K562 (cell line): ENCODE results near the gene CRY2. TPM values are rescaled to one million over a fixed set of nuclear protein-coding genes. Genes with fewer than 3 reads are reported as not detected.
A peak's percentile ranks its signal among the peaks of the same experiment; 100 is the strongest.

Source experiments
- ARID4B ChIP-seq: sonication (generic); formaldehyde crosslinking; IDR thresholded peaks from 2 replicates; pipeline ENCODE4 v1.8.0; 2022; ENCODE audit warnings: mild to moderate bottlenecking, missing genetic modification reagents
- ATF7 ChIP-seq: fragments of 450-650 bp; IDR thresholded peaks from 2 replicates; pipeline ENCODE4 v1.7.1; 2014; ENCODE audit warnings: mild to moderate bottlenecking, moderate library complexity
- BHLHE40 ChIP-seq: IDR thresholded peaks from 2 replicates; pipeline ENCODE4 v1.6.1; 2011; ENCODE audit warnings: low read length, improper control_type of control experiment
- BMI1 ChIP-seq: fragments of 150-350 bp; IDR thresholded peaks from 2 replicates; pipeline ENCODE4 v1.6.1; 2014; ENCODE audit warnings: low read length
- BRD9 ChIP-seq: fragments of 450-650 bp; IDR thresholded peaks from 2 replicates; pipeline ENCODE4 v1.6.1; 2018; ENCODE audit warnings: low read depth; ENCODE audit not compliant: partially characterized antibody
- CC2D1A ChIP-seq: fragments of 450-650 bp; IDR thresholded peaks from 2 replicates; pipeline ENCODE4 v1.6.1; 2017; ENCODE audit warnings: mild to moderate bottlenecking
- CHCHD3 ChIP-seq: fragments of 250-450 bp; sonication (Bioruptor Pico); IDR thresholded peaks from 2 replicates; pipeline ENCODE4 v2.1.2; 2022; ENCODE audit warnings: mild to moderate bottlenecking
- FOS ChIP-seq: IDR thresholded peaks from 3 replicates; pipeline ENCODE4 v1.6.1; 2011; ENCODE audit not compliant: insufficient read length; ENCODE audit errors: extremely low read depth
- HNRNPUL1 ChIP-seq: fragments of 200-400 bp; formaldehyde crosslinking; IDR thresholded peaks from 2 replicates; pipeline ENCODE4 v1.6.1; 2017; ENCODE audit warnings: low read length
- MEF2A ChIP-seq: IDR thresholded peaks from 2 replicates; pipeline ENCODE4 v1.6.1; 2011; ENCODE audit warnings: low read depth, mild to moderate bottlenecking, low read length, moderate library complexity; ENCODE audit not compliant: control insufficient read depth
- MEF2D ChIP-seq: conservative IDR thresholded peaks from 2 replicates; pipeline ENCODE4 v1.6.1; 2016; ENCODE audit warnings: low read depth, missing genetic modification characterization, missing compliant biosample characterization
- NR2C2 ChIP-seq, 2 experiments: fragments of 200-800 bp in 1 of 2; sonication (Bioruptor generic) in 1 of 2; sonication (generic) in 1 of 2; formaldehyde crosslinking in 1 of 2; IDR thresholded peaks; 2 replicates each; pipeline versions ENCODE4 v1.6.1 to v1.8.0; 2016 to 2022; ENCODE audit warnings: mild to moderate bottlenecking in 1 of 2, missing compliant biosample characterization in 1 of 2, missing genetic modification characterization in 1 of 2, missing genetic modification reagents in 1 of 2
- PYGO2 ChIP-seq: fragments of 450-650 bp; IDR thresholded peaks from 2 replicates; pipeline ENCODE4 v1.6.1; 2016; ENCODE audit warnings: mild to moderate bottlenecking, missing genetic modification characterization, moderate library complexity, missing compliant biosample characterization
- SAP30 ChIP-seq: fragments of 200-600 bp; sonication (generic); IDR thresholded peaks from 2 replicates; pipeline ENCODE4 v1.6.1; 2012; ENCODE audit warnings: borderline replicate concordance, low read depth, mild to moderate bottlenecking, moderate library complexity, low read length, control low read depth, inconsistent platforms; ENCODE audit not compliant: insufficient read depth, poor library complexity, severe bottlenecking
- SIN3A ChIP-seq, 2 experiments: fragments of 150-350 bp in 1 of 2; IDR thresholded peaks; 2 replicates each; pipeline ENCODE4 v1.6.1; 2011 to 2016; ENCODE audit warnings: borderline replicate concordance in 2 of 2, low read depth in 2 of 2, low read length in 2 of 2, mild to moderate bottlenecking in 2 of 2, moderate library complexity in 2 of 2; ENCODE audit not compliant: control insufficient read depth in 1 of 2
- SMARCA5 ChIP-seq: fragments of 450-650 bp; IDR thresholded peaks from 2 replicates; pipeline ENCODE4 v1.6.1; 2016
- SREBF1 ChIP-seq: fragments of 150-350 bp; IDR thresholded peaks from 2 replicates; pipeline ENCODE4 v1.6.1; 2014; ENCODE audit warnings: antibody characterized with exemption, low read depth, low read length, borderline replicate concordance
- TEAD1 ChIP-seq, 2 experiments: fragments of 450-650 bp in 1 of 2; sonication (generic) in 1 of 2; formaldehyde crosslinking; IDR thresholded peaks; 2 replicates each; pipeline versions ENCODE4 v1.4.0 to v1.8.0; 2020 to 2022; ENCODE audit warnings: mild to moderate bottlenecking in 2 of 2, missing genetic modification reagents in 1 of 2
- ZNF263 ChIP-seq: sonication (generic); formaldehyde crosslinking; IDR thresholded peaks from 2 replicates; pipeline ENCODE4 v1.8.0; 2022; ENCODE audit warnings: mild to moderate bottlenecking, missing genetic modification reagents, borderline replicate concordance
- ZNF561 ChIP-seq: fragments of 450-650 bp; formaldehyde crosslinking; conservative IDR thresholded peaks from 2 replicates; pipeline ENCODE4 v1.4.0; 2020; ENCODE audit warnings: mild to moderate bottlenecking, moderate library complexity
- polyA plus RNA-seq, 8 experiments: library from polyadenylated mRNA; depleted of rRNA in 4 of 8; stranded (reverse) in 5 of 8; unstranded in 3 of 8; fragments of >200 nt; fragmentation: Nextera tagmentation in 2 of 8; fragmentation: Illumina TruSeq in 1 of 8; extraction: Ambion mirVana in 2 of 8; extraction: Trizol in 1 of 8; gene quantifications; 2 replicates each; pipeline versions ENCODE4 v1.2.1 to v1.2.3, GENCODE V29; 2011 to 2014; ENCODE audit warnings: inconsistent platforms in 1 of 8, missing spikeins in 1 of 8
- total RNA-seq, 7 experiments: library from RNA; depleted of rRNA in 6 of 7; stranded (reverse); fragments of >200 nt in 6 of 7; fragmentation: Illumina TruSeq in 2 of 7; extraction: Trizol in 2 of 7; gene quantifications; 2 replicates each; pipeline versions ENCODE4 v1.2.1 to v1.2.3, GENCODE V29; 2011 to 2021; ENCODE audit warnings: low replicate concordance in 1 of 7
- TF ChIP-seq, protein P1 (sequence below): fragments of 450-650 bp; IDR thresholded peaks from 2 replicates; pipeline ENCODE4 v1.7.0; 2016; ENCODE audit warnings: borderline replicate concordance

CRY2 gene
- total and polyA plus RNA-seq, 9 of the 15 experiments (the other 6 are each of a cell fraction or from before 2014, with no cell fraction given): 2.3 to 23.9 (median 14.8) TPM

GRCh38 chr11:45899448-45900174 is 52.3 kb downstream of the CRY2 start (continued):
- TF ChIP-seq SIN3A (IDR thresholded peaks at IDR 0.05; ENCODE audit: borderline replicate concordance in 2 of 2, control insufficient read depth in 1 of 2, low read depth in 2 of 2, low read length in 2 of 2) (no peak), ATF7 (peak; percentile 99), BRD9 (no peak), PYGO2 (tag) (no peak), ARID4B (CRISPR knock-in tag) (peak; percentile 25; the same call in 1 of the 2 replicates), SREBF1 (peak; percentile 78; the same call in 1 of the 2 replicates), SMARCA5 (no peak), TEAD1 (CRISPR knock-in tag; IDR thresholded peaks at IDR 0.05) (0 out of 4 replicates have a peak, but pooled peaks of 1 of the 2 experiments have one; percentile 24), MEF2D (no peak), ZNF561 (CRISPR knock-in tag) (no peak), CHCHD3 (no peak), HNRNPUL1 (no peak), SAP30 (no peak), NR2C2 (CRISPR knock-in tag; IDR thresholded peaks at IDR 0.05) (no peak), NR2C2 (tag; IDR thresholded peaks at IDR 0.05) (peak; percentile 65), BHLHE40 (peak; percentile 90), BMI1 (peak; percentile 96), MEF2A (no peak), CC2D1A (no peak), ZNF263 (no peak; the same call in 1 of the 2 replicates), FOS (no peak)
- TF ChIP-seq, protein P1, sequence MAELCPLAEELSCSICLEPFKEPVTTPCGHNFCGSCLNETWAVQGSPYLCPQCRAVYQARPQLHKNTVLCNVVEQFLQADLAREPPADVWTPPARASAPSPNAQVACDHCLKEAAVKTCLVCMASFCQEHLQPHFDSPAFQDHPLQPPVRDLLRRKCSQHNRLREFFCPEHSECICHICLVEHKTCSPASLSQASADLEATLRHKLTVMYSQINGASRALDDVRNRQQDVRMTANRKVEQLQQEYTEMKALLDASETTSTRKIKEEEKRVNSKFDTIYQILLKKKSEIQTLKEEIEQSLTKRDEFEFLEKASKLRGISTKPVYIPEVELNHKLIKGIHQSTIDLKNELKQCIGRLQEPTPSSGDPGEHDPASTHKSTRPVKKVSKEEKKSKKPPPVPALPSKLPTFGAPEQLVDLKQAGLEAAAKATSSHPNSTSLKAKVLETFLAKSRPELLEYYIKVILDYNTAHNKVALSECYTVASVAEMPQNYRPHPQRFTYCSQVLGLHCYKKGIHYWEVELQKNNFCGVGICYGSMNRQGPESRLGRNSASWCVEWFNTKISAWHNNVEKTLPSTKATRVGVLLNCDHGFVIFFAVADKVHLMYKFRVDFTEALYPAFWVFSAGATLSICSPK: no peak
